Skeletal muscle satellite cell (primary cell): ENCODE data around the gene MAP7.
"Not testable (repeated sequence)": the region's sequence is repeated elsewhere in the genome, so short reads cannot be mapped to it uniquely, and the experiment has no call there.

Experiments
- H3K27me3 ChIP-seq: 2 replicates; pipeline ENCODE4 v1.7.0; 2013; ENCODE audit warnings: low read length; ENCODE audit not compliant: control insufficient read depth, insufficient read depth
- H3K36me3 ChIP-seq: 2 replicates; pipeline ENCODE4 v1.7.0; 2013; ENCODE audit warnings: mild to moderate bottlenecking, control low read depth, low read length; ENCODE audit not compliant: insufficient read depth
- H3K4me1 ChIP-seq: 2 replicates; pipeline ENCODE4 v1.7.0; 2013; ENCODE audit warnings: low read length; ENCODE audit not compliant: control insufficient read depth, insufficient read depth
- H3K4me2 ChIP-seq: 2 replicates; pipeline ENCODE4 v1.7.0; 2013; ENCODE audit warnings: mild to moderate bottlenecking, low read length
- H3K4me3 ChIP-seq: 2 replicates; pipeline ENCODE4 v1.7.0; 2013; ENCODE audit warnings: low read length
- H3K9ac ChIP-seq: 2 replicates; pipeline ENCODE4 v1.7.0; 2013; ENCODE audit warnings: mild to moderate bottlenecking, low read depth, low read length, moderate library complexity
- H3K9me3 ChIP-seq: replicated peaks from 2 replicates; pipeline ENCODE4 v1.7.0; 2013; ENCODE audit warnings: mild to moderate bottlenecking, control low read depth, low read length

Gene MAP7

GRCh38 chr6:136501514-136501913, 48.7 kb downstream of the MAP7 start:
- no peak overlapping the region for H3K9ac ChIP-seq
- no peaks in the 10 kb centered on the region for H3K27me3 ChIP-seq
- no peaks in the 10 kb centered on the region for H3K4me1 ChIP-seq
- no peak overlapping the region for H3K4me3 ChIP-seq
- H3K36me3 ChIP-seq, result no peaks in the 10 kb centered on the region
- H3K9me3 ChIP-seq, result no peaks in the 10 kb centered on the region
- no peak overlapping the region for H3K4me2 ChIP-seq

DNA sequence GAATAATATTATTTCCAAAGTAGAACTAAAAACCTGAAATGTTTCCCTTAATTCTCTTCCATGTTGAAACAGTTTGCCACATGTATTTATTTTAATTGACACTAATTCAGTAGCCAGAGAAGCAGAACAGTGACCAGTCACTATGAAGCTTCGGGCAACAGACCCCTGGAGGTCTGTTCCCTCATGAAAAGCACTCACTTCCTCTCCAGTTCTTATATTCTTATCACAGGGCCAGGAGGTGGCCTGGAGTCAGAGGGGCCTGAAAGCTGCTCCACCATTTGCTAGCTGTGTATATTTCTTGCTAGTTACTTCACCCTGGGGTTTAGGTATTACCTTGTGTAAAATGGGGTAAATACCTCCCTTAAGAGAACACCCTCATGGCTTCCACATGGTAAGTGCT, 49.1 kb downstream of the MAP7 start:
- Histone ChIP-seq H3K9me3 (no peaks in the 10 kb centered on the region), H3K4me1 (no peaks in the 10 kb centered on the region), H3K4me2 (no peak overlapping the region), H3K27me3 (no peaks in the 10 kb centered on the region), H3K4me3 (no peak overlapping the region), H3K9ac (no peak overlapping the region), H3K36me3 (no peaks in the 10 kb centered on the region)

GRCh38 chr6:136500414-136500813, 49.8 kb downstream of the MAP7 start:
- Histone ChIP-seq H3K4me2 (no peak overlapping the region), H3K4me3 (no peak overlapping the region), H3K36me3 (no peaks in the 10 kb centered on the region), H3K4me1 (no peaks in the 10 kb centered on the region), H3K9ac (no peak overlapping the region), H3K9me3 (no peaks in the 10 kb centered on the region), H3K27me3 (no peaks in the 10 kb centered on the region)

DNA sequence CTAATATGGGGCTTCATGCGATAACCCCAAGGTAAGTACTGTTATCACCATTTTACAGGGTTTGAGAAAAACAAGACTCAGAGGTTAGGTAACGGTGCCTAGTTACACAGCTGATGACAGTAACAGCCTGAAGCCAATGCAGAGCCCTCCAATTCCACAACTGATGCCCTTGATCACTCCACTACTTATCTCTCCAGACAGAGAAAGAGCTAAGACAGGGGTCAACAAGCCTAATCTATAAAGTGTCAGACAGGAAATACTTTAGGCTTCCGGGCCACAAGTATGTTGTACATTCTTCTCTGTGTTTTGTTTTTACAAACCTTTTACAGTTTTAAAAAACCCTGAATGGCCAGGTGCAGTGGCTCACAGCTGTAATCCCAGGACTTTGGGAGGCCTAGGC, 50.9 kb downstream of the MAP7 start:
- no peak overlapping the region for H3K4me3 ChIP-seq
- H3K4me2 ChIP-seq, result no peak overlapping the region
- H3K27me3 ChIP-seq, result no peaks in the 10 kb centered on the region
- no peaks in the 10 kb centered on the region for H3K9me3 ChIP-seq
- H3K4me1 ChIP-seq, result no peaks in the 10 kb centered on the region
- H3K36me3 ChIP-seq, result no peaks in the 10 kb centered on the region
- no peak overlapping the region for H3K9ac ChIP-seq

- H3K4me1 ChIP-seq, H3K27me3 ChIP-seq, H3K9me3 ChIP-seq, H3K36me3 ChIP-seq, H3K4me3 ChIP-seq, H3K9ac ChIP-seq, H3K4me2 ChIP-seq: not testable (repeated sequence)
Observed at GRCh38 chr6:136496449-136496848, 53.8 kb downstream of the MAP7 start.

- H3K36me3 ChIP-seq, result no peaks in the 10 kb centered on the region
- no peaks in the 10 kb centered on the region for H3K27me3 ChIP-seq
- H3K4me1 ChIP-seq, result no peaks in the 10 kb centered on the region
- H3K4me3 ChIP-seq, result no peak overlapping the region
- H3K9me3 ChIP-seq, result no peaks in the 10 kb centered on the region
- no peak overlapping the region for H3K4me2 ChIP-seq
- no peak overlapping the region for H3K9ac ChIP-seq
Observed at GRCh38 chr6:136494710-136495109, 55.5 kb downstream of the MAP7 start.

DNA sequence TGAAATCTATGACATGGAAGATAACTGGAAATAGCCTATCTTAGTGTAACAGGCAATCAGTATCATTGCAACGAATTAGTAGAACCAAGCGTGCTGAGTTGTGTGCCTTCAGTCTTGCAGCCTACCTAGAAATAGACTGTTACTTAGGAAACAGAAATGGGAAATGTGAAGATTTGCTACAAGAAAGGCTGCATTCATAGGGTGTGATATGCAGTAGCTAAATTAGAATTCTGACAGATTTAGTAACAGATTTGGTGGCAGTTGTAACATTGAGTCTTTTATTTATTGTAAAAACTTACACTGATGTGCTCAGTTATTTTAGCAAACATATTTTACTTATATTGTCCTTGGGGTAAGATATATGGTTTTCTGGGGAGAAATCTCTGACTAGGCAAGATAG, 56.2 kb downstream of the MAP7 start:
- H3K4me3 ChIP-seq, result no peak overlapping the region
- H3K9ac ChIP-seq, result no peak overlapping the region
- no peaks in the 10 kb centered on the region for H3K9me3 ChIP-seq
- no peaks in the 10 kb centered on the region for H3K27me3 ChIP-seq
- no peaks in the 10 kb centered on the region for H3K36me3 ChIP-seq
- no peaks in the 10 kb centered on the region for H3K4me1 ChIP-seq
- H3K4me2 ChIP-seq, result no peak overlapping the region

DNA sequence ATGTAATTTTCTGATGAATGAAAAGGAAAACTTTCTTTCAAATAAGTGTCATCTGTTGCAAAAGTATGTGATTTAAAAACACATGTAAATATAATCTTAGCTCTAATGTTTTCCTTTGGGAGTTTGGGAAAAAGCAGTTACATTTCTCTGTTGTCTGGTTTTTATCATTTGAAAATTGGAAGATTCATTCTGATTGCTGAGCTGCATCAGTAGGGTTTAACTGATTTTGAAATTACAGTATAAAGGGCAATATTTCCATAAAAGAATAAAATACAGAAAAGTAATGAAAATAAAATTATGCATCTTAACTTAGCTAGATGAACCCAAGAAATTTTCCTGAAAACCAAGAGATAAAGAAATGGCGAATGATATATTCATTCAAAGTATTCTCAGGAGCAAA, 57.8 kb downstream of the MAP7 start:
- H3K4me3 ChIP-seq, result no peak overlapping the region
- H3K4me1 ChIP-seq, result no peaks in the 10 kb centered on the region
- H3K27me3 ChIP-seq, result no peaks in the 10 kb centered on the region
- H3K36me3 ChIP-seq, result no peaks in the 10 kb centered on the region
- H3K9me3 ChIP-seq, result no peaks in the 10 kb centered on the region
- H3K9ac ChIP-seq, result no peak overlapping the region
- no peak overlapping the region for H3K4me2 ChIP-seq

DNA sequence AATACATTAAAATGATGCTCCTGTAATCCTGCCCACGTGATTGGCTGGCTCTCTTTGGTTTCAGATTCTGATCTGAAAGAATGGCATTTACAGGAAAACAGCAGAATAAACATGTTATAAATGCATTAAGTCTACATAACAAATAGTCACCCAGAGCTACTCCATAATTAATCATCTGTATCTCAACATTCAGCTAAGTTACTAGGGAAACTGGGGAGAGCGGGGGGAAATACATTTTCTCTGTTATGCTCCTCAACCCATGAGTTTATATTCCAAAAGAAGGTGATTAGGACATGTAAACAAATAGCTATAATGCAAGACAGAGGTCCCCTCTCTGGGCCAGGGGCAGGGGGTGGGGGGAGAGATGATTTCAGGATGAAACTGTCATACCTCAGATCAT, 58.5 kb downstream of the MAP7 start:
- Histone ChIP-seq H3K4me3 (no peak overlapping the region), H3K4me1 (no peaks in the 10 kb centered on the region), H3K9me3 (no peaks in the 10 kb centered on the region), H3K36me3 (no peaks in the 10 kb centered on the region), H3K27me3 (no peaks in the 10 kb centered on the region), H3K4me2 (no peak overlapping the region), H3K9ac (no peak overlapping the region)

DNA sequence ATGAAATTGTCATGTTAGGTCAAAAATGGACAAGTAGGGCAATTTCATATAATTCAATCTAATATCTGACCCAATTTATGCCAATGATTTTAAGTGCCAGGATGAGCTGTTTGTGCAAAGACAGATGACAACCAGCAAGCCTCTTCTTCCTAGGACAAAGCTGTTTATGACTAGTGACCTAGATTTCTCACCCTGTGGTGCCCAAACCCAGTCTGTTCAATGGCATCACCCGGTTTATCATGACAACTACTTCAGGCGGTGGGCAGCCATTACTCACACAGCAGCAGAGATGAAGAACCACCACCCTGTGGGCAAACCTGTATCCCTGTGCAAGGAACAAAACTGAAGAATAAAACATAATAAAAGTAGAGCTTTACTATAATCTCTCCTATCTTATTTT, 59.0 kb downstream of the MAP7 start:
- Histone ChIP-seq H3K27me3 (no peaks in the 10 kb centered on the region), H3K4me3 (no peak overlapping the region)

GRCh38 chr6:136489689-136490033, 60.6 kb downstream of the MAP7 start:
- H3K4me1 ChIP-seq, H3K36me3 ChIP-seq, H3K4me2 ChIP-seq, H3K9ac ChIP-seq, H3K4me3 ChIP-seq, H3K27me3 ChIP-seq, H3K9me3 ChIP-seq: not testable (repeated sequence)

More for the DNA sequence above, 59.0 kb downstream of the MAP7 start:
- no peak overlapping the region for H3K4me2 ChIP-seq
- no peak overlapping the region for H3K9ac ChIP-seq
- H3K9me3 ChIP-seq, result no peaks in the 10 kb centered on the region
- no peaks in the 10 kb centered on the region for H3K4me1 ChIP-seq
- H3K36me3 ChIP-seq, result no peaks in the 10 kb centered on the region

DNA sequence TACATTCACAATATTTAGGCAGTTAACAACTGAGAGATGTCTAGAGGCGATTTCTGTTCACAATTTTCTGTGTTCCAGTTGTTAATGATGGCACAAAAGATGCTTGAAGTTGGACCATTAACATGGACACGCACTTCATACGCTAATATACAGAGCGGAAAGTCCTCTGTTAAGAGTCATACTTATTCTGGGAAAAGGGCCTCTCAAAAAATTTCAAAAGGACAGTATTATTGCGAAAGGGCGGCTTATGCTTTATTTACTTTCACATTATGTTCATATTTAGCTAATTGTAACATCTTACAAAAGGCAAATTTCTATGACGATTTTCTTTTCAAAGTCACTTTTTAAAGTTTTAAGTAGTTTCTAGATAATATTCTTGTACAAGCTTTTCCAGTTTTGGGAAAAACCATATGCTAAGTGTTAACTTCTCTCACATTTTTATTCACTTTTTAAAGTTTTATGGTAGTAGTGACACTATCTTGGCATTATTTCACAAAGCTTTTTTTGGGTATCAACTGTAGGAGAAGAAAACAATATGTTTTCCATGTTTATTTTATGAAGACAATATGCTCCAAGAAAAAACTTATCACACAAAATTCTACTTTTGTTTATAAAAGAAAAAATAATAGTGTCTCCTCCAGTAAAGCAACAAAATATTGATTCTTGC, 62.3 kb downstream of the MAP7 start:
- H3K36me3 ChIP-seq, result no peaks in the 10 kb centered on the region
- H3K4me2 ChIP-seq, result no peak overlapping the region
- H3K27me3 ChIP-seq, result peaks cover 4% of the 10 kb centered on the region
- no peak overlapping the region for H3K9ac ChIP-seq
- H3K4me3 ChIP-seq, result no peak overlapping the region
- H3K4me1 ChIP-seq, result no peaks in the 10 kb centered on the region
- no peaks in the 10 kb centered on the region for H3K9me3 ChIP-seq
